ENCODE measurements around the gene ANO4.

- TF ChIP-seq POLR2A (IDR thresholded peaks at IDR 0.05; ENCODE audit: extremely low read depth, insufficient read length), result no peak
- TF ChIP-seq, protein P1, sequence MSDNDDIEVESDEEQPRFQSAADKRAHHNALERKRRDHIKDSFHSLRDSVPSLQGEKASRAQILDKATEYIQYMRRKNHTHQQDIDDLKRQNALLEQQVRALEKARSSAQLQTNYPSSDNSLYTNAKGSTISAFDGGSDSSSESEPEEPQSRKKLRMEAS (IDR thresholded peaks at IDR 0.05; ENCODE audit: low read depth, low read length), result no peak
Measured at GRCh38 chr12:100858656-100859055, 64.1 kb downstream of the ANO4 start.

Data from NB4 (cell line).